HEK293 (cell line): Measurements from ENCODE around the gene ZBTB18.

ENCODE experiments used
- BCL11B ChIP-seq: fragments of 450-650 bp; formaldehyde crosslinking; IDR thresholded peaks from 2 replicates; pipeline ENCODE4 v1.5.1; 2016; ENCODE audit warnings: low read depth, missing biosample characterization, missing genetic modification characterization
- HOXA7 ChIP-seq: sonication (generic); formaldehyde crosslinking; IDR thresholded peaks from 2 replicates; pipeline ENCODE4 v1.8.1; 2022; ENCODE audit warnings: missing genetic modification reagents, borderline replicate concordance
- KLF10 ChIP-seq: fragments of 450-650 bp; IDR thresholded peaks from 2 replicates; pipeline ENCODE4 v1.5.1; 2018; ENCODE audit warnings: missing biosample characterization, mild to moderate bottlenecking, missing genetic modification characterization
- MEIS1 ChIP-seq: sonication (generic); formaldehyde crosslinking; IDR thresholded peaks from 2 replicates; pipeline ENCODE4 v1.8.1; 2022; ENCODE audit warnings: missing genetic modification reagents, mild to moderate bottlenecking, borderline replicate concordance
- SCRT1 ChIP-seq: fragments of 450-650 bp; formaldehyde crosslinking; IDR thresholded peaks from 2 replicates; pipeline ENCODE4 v1.5.1; 2016; ENCODE audit warnings: missing biosample characterization, missing genetic modification characterization, borderline replicate concordance
- SETDB1 ChIP-seq: IDR thresholded peaks from one replicate; pipeline ENCODE4 v1.6.1; 2017; ENCODE audit warnings: mild to moderate bottlenecking, low read length, moderate library complexity, mixed read lengths; ENCODE audit not compliant: insufficient read length
- SP7 ChIP-seq: fragments of 450-650 bp; formaldehyde crosslinking; IDR thresholded peaks from 2 replicates; pipeline ENCODE4 v1.5.1; 2016; ENCODE audit warnings: missing biosample characterization, missing genetic modification characterization
- ZBTB7A ChIP-seq: fragments of 450-650 bp; formaldehyde crosslinking; IDR thresholded peaks from 2 replicates; pipeline ENCODE4 v1.5.1; 2016; ENCODE audit warnings: low read depth, missing biosample characterization, missing genetic modification characterization
- ZBTB8A ChIP-seq: fragments of 450-650 bp; formaldehyde crosslinking; IDR thresholded peaks from 2 replicates; pipeline ENCODE4 v1.5.1; 2016; ENCODE audit warnings: missing biosample characterization, missing genetic modification characterization
- ZFP41 ChIP-seq: fragments of 450-650 bp; formaldehyde crosslinking; IDR thresholded peaks from 2 replicates; pipeline ENCODE4 v1.5.1; 2016; ENCODE audit warnings: missing biosample characterization, missing genetic modification characterization, borderline replicate concordance
- ZNF157 ChIP-seq: fragments of 450-650 bp; formaldehyde crosslinking; IDR thresholded peaks from 2 replicates; pipeline ENCODE4 v1.5.1; 2016; ENCODE audit warnings: missing biosample characterization, missing genetic modification characterization
- ZNF221 ChIP-seq: fragments of 450-650 bp; formaldehyde crosslinking; IDR thresholded peaks from 2 replicates; pipeline ENCODE4 v1.5.1; 2017; ENCODE audit warnings: missing biosample characterization, missing genetic modification characterization, borderline replicate concordance
- ZNF248 ChIP-seq: fragments of 450-650 bp; formaldehyde crosslinking; IDR thresholded peaks from 2 replicates; pipeline ENCODE4 v1.5.1; 2017; ENCODE audit warnings: missing biosample characterization, missing genetic modification characterization
- ZNF354C ChIP-seq: fragments of 450-650 bp; formaldehyde crosslinking; IDR thresholded peaks from 2 replicates; pipeline ENCODE4 v1.5.1; 2016; ENCODE audit warnings: missing biosample characterization, missing genetic modification characterization, low read depth, borderline replicate concordance
- ZNF514 ChIP-seq: fragments of 450-650 bp; formaldehyde crosslinking; IDR thresholded peaks from 2 replicates; pipeline ENCODE4 v1.5.1; 2016; ENCODE audit warnings: missing biosample characterization, missing genetic modification characterization
- ZNF544 ChIP-seq: fragments of 450-650 bp; formaldehyde crosslinking; IDR thresholded peaks from 2 replicates; pipeline ENCODE4 v1.5.0; 2017; ENCODE audit warnings: missing biosample characterization, missing genetic modification characterization
- ZNF560 ChIP-seq: fragments of 450-650 bp; formaldehyde crosslinking; IDR thresholded peaks from 2 replicates; pipeline ENCODE4 v1.5.1; 2017; ENCODE audit warnings: missing biosample characterization, missing genetic modification characterization, borderline replicate concordance
- ZNF621 ChIP-seq: fragments of 450-650 bp; formaldehyde crosslinking; IDR thresholded peaks from 2 replicates; pipeline ENCODE4 v1.5.1; 2017; ENCODE audit warnings: missing biosample characterization, missing genetic modification characterization
- ZNF623 ChIP-seq: fragments of 450-650 bp; formaldehyde crosslinking; IDR thresholded peaks from 2 replicates; pipeline ENCODE4 v1.5.1; 2016; ENCODE audit warnings: missing biosample characterization, missing genetic modification characterization
- ZNF664 ChIP-seq: fragments of 450-650 bp; formaldehyde crosslinking; IDR thresholded peaks from 2 replicates; pipeline ENCODE4 v1.5.1; 2016; ENCODE audit warnings: missing biosample characterization, missing genetic modification characterization
- ZNF707 ChIP-seq: fragments of 450-650 bp; formaldehyde crosslinking; IDR thresholded peaks from 2 replicates; pipeline ENCODE4 v1.5.1; 2016; ENCODE audit warnings: missing biosample characterization, missing genetic modification characterization
- ZNF76 ChIP-seq: fragments of 450-650 bp; formaldehyde crosslinking; IDR thresholded peaks from 2 replicates; pipeline ENCODE4; 2016; ENCODE audit warnings: low read depth, missing biosample characterization, missing genetic modification characterization, borderline replicate concordance
- ZNF791 ChIP-seq: fragments of 450-650 bp; formaldehyde crosslinking; IDR thresholded peaks from 2 replicates; pipeline ENCODE4 v1.5.1; 2016; ENCODE audit warnings: missing biosample characterization, missing genetic modification characterization
- ZSCAN16 ChIP-seq: fragments of 450-650 bp; formaldehyde crosslinking; IDR thresholded peaks from 2 replicates; pipeline ENCODE4 v1.5.1; 2016; ENCODE audit warnings: missing biosample characterization, missing genetic modification characterization
- TF ChIP-seq, protein P1 (sequence below): fragments of 450-650 bp; formaldehyde crosslinking; IDR thresholded peaks from 2 replicates; pipeline ENCODE4 v1.5.1; 2016; ENCODE audit warnings: missing biosample characterization, missing genetic modification characterization, low read depth
- TF ChIP-seq, protein P2 (sequence below): fragments of 450-650 bp; formaldehyde crosslinking; IDR thresholded peaks from 2 replicates; pipeline ENCODE4 v1.5.1; 2017; ENCODE audit warnings: missing biosample characterization, missing genetic modification characterization
- TF ChIP-seq, protein P3 (sequence below): fragments of 450-650 bp; formaldehyde crosslinking; IDR thresholded peaks from 2 replicates; pipeline ENCODE4 v1.5.1; 2016; ENCODE audit warnings: missing biosample characterization, missing genetic modification characterization
- TF ChIP-seq, protein P4 (sequence below): fragments of 450-650 bp; formaldehyde crosslinking; IDR thresholded peaks from 2 replicates; pipeline ENCODE4 v1.5.0; 2017; ENCODE audit warnings: missing biosample characterization, missing genetic modification characterization, borderline replicate concordance
- TF ChIP-seq, protein P5 (sequence below): IDR thresholded peaks from 2 replicates; pipeline ENCODE4 v1.6.1; 2011; ENCODE audit warnings: mild to moderate bottlenecking, low read depth, low read length, borderline replicate concordance
- TF ChIP-seq, protein P6 (sequence below): fragments of 450-650 bp; formaldehyde crosslinking; IDR thresholded peaks from 2 replicates; pipeline ENCODE4 v1.5.1; 2017; ENCODE audit warnings: missing biosample characterization, missing genetic modification characterization

Gene ZBTB18

DNA sequence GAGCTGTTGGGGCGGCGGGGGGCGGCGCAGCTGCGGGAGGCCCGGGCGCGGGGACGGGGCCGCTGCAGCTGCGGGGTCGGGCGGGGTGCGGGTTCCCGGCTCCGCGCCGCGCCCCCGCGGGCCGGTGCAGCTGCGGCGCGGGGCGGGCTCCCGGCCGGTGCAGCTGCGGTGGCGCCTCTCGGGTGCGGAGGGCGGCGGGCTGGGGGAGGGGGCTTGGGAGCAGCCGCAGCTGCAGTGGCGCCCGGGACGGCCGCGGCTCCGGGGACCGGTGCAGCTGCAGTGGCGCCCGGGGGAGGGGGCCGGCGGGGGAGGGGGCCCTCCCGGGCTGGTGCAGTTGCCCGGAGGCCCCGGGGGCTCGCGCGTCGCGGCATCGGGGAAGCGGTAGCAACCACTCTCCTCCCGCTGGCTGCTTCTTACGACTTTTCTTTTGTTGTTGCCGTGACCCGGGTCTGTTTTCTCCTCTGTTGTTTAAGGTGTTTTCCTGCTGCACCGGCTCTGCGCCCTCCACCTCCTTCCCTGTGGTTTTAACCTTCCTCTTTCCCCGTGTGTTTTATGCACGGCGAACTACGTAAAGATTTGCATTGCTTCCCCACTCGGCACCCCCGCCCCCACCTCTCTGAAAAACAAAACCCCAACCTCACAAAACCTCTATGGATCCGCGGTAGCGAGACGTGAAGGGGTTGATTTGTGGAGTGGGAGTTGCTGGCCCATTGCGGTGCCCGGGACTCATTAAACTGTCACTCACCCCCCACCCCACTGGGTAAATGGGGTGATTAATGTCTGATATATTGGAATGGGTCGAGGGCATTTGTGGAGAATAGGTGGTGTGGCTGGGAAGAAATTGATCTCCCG lies 1.7 kb upstream of the ZBTB18 start (continued):
- TF ChIP-seq ZFP41 = no peak
- TF ChIP-seq, protein P1, sequence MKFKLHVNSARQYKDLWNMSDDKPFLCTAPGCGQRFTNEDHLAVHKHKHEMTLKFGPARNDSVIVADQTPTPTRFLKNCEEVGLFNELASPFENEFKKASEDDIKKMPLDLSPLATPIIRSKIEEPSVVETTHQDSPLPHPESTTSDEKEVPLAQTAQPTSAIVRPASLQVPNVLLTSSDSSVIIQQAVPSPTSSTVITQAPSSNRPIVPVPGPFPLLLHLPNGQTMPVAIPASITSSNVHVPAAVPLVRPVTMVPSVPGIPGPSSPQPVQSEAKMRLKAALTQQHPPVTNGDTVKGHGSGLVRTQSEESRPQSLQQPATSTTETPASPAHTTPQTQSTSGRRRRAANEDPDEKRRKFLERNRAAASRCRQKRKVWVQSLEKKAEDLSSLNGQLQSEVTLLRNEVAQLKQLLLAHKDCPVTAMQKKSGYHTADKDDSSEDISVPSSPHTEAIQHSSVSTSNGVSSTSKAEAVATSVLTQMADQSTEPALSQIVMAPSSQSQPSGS = 0 out of 2 replicates have a peak, but pooled peaks have one; percentile 26
- TF ChIP-seq BCL11B (tag by site-specific recombination) = no peak
- TF ChIP-seq ZNF621 (tag by site-specific recombination) = no peak
- no peak for TF ChIP-seq ZNF354C (tag by site-specific recombination)
- no peak for TF ChIP-seq SCRT1 (tag by site-specific recombination)
- no peak for TF ChIP-seq ZNF560 (tag by site-specific recombination)
- peak; percentile 55; the same call in 1 of the 2 replicates for TF ChIP-seq KLF10
- TF ChIP-seq, protein P2, sequence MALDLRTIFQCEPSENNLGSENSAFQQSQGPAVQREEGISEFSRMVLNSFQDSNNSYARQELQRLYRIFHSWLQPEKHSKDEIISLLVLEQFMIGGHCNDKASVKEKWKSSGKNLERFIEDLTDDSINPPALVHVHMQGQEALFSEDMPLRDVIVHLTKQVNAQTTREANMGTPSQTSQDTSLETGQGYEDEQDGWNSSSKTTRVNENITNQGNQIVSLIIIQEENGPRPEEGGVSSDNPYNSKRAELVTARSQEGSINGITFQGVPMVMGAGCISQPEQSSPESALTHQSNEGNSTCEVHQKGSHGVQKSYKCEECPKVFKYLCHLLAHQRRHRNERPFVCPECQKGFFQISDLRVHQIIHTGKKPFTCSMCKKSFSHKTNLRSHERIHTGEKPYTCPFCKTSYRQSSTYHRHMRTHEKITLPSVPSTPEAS (tag by site-specific recombination) = 0 out of 2 replicates have a peak, but pooled peaks have one; percentile 31
- TF ChIP-seq MEIS1 (CRISPR knock-in tag) = no peak
- peak; percentile 30; the same call in 1 of the 2 replicates for TF ChIP-seq ZNF76 (tag by site-specific recombination)
- TF ChIP-seq ZSCAN16 (tag by site-specific recombination) = no peak
- TF ChIP-seq, protein P3, sequence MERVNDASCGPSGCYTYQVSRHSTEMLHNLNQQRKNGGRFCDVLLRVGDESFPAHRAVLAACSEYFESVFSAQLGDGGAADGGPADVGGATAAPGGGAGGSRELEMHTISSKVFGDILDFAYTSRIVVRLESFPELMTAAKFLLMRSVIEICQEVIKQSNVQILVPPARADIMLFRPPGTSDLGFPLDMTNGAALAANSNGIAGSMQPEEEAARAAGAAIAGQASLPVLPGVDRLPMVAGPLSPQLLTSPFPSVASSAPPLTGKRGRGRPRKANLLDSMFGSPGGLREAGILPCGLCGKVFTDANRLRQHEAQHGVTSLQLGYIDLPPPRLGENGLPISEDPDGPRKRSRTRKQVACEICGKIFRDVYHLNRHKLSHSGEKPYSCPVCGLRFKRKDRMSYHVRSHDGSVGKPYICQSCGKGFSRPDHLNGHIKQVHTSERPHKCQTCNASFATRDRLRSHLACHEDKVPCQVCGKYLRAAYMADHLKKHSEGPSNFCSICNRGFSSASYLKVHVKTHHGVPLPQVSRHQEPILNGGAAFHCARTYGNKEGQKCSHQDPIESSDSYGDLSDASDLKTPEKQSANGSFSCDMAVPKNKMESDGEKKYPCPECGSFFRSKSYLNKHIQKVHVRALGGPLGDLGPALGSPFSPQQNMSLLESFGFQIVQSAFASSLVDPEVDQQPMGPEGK = peak; percentile 79
- TF ChIP-seq, protein P4, sequence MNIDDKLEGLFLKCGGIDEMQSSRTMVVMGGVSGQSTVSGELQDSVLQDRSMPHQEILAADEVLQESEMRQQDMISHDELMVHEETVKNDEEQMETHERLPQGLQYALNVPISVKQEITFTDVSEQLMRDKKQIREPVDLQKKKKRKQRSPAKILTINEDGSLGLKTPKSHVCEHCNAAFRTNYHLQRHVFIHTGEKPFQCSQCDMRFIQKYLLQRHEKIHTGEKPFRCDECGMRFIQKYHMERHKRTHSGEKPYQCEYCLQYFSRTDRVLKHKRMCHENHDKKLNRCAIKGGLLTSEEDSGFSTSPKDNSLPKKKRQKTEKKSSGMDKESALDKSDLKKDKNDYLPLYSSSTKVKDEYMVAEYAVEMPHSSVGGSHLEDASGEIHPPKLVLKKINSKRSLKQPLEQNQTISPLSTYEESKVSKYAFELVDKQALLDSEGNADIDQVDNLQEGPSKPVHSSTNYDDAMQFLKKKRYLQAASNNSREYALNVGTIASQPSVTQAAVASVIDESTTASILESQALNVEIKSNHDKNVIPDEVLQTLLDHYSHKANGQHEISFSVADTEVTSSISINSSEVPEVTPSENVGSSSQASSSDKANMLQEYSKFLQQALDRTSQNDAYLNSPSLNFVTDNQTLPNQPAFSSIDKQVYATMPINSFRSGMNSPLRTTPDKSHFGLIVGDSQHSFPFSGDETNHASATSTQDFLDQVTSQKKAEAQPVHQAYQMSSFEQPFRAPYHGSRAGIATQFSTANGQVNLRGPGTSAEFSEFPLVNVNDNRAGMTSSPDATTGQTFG (tag by site-specific recombination) = no peak
- TF ChIP-seq ZNF707 (tag by site-specific recombination) = no peak
- no peak for TF ChIP-seq ZBTB7A (tag by site-specific recombination)
- TF ChIP-seq ZNF623 (tag by site-specific recombination) = no peak
- TF ChIP-seq ZBTB8A (tag by site-specific recombination) = peak; percentile 82
- no peak for TF ChIP-seq ZNF221 (tag by site-specific recombination)
- no peak for TF ChIP-seq HOXA7 (CRISPR knock-in tag)
- TF ChIP-seq ZNF664 (tag by site-specific recombination) = no peak
- TF ChIP-seq SETDB1 = no peak
- no peak for TF ChIP-seq ZNF544
- TF ChIP-seq, protein P5, sequence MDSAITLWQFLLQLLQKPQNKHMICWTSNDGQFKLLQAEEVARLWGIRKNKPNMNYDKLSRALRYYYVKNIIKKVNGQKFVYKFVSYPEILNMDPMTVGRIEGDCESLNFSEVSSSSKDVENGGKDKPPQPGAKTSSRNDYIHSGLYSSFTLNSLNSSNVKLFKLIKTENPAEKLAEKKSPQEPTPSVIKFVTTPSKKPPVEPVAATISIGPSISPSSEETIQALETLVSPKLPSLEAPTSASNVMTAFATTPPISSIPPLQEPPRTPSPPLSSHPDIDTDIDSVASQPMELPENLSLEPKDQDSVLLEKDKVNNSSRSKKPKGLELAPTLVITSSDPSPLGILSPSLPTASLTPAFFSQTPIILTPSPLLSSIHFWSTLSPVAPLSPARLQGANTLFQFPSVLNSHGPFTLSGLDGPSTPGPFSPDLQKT = no peak
- TF ChIP-seq, protein P6, sequence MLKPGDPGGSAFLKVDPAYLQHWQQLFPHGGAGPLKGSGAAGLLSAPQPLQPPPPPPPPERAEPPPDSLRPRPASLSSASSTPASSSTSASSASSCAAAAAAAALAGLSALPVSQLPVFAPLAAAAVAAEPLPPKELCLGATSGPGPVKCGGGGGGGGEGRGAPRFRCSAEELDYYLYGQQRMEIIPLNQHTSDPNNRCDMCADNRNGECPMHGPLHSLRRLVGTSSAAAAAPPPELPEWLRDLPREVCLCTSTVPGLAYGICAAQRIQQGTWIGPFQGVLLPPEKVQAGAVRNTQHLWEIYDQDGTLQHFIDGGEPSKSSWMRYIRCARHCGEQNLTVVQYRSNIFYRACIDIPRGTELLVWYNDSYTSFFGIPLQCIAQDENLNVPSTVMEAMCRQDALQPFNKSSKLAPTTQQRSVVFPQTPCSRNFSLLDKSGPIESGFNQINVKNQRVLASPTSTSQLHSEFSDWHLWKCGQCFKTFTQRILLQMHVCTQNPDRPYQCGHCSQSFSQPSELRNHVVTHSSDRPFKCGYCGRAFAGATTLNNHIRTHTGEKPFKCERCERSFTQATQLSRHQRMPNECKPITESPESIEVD (tag by site-specific recombination) = no peak; the same call in 1 of the 2 replicates
- no peak for TF ChIP-seq ZNF514 (tag by site-specific recombination)
- TF ChIP-seq ZNF248 (tag by site-specific recombination) = no peak
- no peak for TF ChIP-seq ZNF157
- no peak for TF ChIP-seq ZNF791 (tag by site-specific recombination)
- TF ChIP-seq SP7 (tag by site-specific recombination) = peak; percentile 91
